Gastrocnemius medialis (tissue), 4 donors: ENCODE data around the gene FBXW9.

Experiments
- POLR2A ChIP-seq, 2 donors: fragments of 450-650 bp; IDR thresholded peaks; one replicate each; pipeline ENCODE4 v1.6.1; 2017; ENCODE audit warnings: antibody characterized with exemption in 2 of 2, mild to moderate bottlenecking in 2 of 2, moderate library complexity in 2 of 2
- TF ChIP-seq, protein P1 (sequence below), 5 experiments: fragments of 450-650 bp in 3 of 5; fragments of 200-600 bp in 2 of 5; sonication (generic) in 2 of 5; IDR thresholded peaks in 4 of 5; conservative IDR thresholded peaks in 1 of 5; 1 replicate in 4 of 5; 2 replicates in 1 of 5; pipeline ENCODE4 v1.5.1; 2016 to 2019; ENCODE audit warnings: antibody characterized with exemption in 5 of 5, mild to moderate bottlenecking in 3 of 5, moderate library complexity in 3 of 5

DNA sequence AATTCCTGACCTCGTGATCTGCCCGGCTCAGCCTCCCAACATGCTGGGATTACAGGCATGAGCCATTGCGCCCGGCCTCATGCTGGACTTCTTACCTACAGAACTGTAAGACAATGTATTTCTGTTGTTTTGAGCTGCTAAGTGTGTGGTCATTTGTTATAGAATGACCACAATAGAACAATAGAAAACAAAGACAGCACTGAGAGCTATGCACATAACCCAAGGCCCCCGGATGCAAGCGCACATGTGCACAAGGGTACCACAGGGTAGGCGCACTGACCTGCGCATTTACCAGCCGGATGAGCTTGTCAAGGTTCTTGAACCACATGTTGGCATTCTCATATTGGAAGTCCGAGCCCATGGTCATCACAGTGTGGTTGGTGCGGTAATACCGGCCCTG lies 35.5 kb downstream of the FBXW9 start:
- no peak for TF ChIP-seq POLR2A (IDR thresholded peaks at IDR 0.05)
- TF ChIP-seq, protein P1, sequence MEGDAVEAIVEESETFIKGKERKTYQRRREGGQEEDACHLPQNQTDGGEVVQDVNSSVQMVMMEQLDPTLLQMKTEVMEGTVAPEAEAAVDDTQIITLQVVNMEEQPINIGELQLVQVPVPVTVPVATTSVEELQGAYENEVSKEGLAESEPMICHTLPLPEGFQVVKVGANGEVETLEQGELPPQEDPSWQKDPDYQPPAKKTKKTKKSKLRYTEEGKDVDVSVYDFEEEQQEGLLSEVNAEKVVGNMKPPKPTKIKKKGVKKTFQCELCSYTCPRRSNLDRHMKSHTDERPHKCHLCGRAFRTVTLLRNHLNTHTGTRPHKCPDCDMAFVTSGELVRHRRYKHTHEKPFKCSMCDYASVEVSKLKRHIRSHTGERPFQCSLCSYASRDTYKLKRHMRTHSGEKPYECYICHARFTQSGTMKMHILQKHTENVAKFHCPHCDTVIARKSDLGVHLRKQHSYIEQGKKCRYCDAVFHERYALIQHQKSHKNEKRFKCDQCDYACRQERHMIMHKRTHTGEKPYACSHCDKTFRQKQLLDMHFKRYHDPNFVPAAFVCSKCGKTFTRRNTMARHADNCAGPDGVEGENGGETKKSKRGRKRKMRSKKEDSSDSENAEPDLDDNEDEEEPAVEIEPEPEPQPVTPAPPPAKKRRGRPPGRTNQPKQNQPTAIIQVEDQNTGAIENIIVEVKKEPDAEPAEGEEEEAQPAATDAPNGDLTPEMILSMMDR (IDR thresholded peaks at IDR 0.05 in 4 of 5, conservative IDR thresholded peaks at IDR 0.05 in 1 of 5), result no peak
